Adrenal gland (tissue), 5 donors: ENCODE measurements around the gene NFKBIE.

Experiments used
- CTCF ChIP-seq, 6 experiments: fragments of 450-650 bp in 4 of 6; fragments of 200-600 bp in 2 of 6; sonication (generic) in 1 of 6; IDR thresholded peaks; 1 replicate in 5 of 6; 2 replicates in 1 of 6; pipeline versions ENCODE4 v1.5.1 to v1.8.0; 2016 to 2021; ENCODE audit warnings: antibody characterized with exemption in 6 of 6, mild to moderate bottlenecking in 2 of 6, moderate library complexity in 1 of 6
- POLR2A ChIP-seq, 2 donors: fragments of 450-650 bp; IDR thresholded peaks; one replicate each; pipeline ENCODE4 v1.6.1; 2017; ENCODE audit warnings: antibody characterized with exemption in 2 of 2, mild to moderate bottlenecking in 2 of 2, moderate library complexity in 1 of 2
- donor health status: DM: no; HTN: no; CAD: no.

- TF ChIP-seq CTCF (IDR thresholded peaks at IDR 0.05), result no peak
- TF ChIP-seq POLR2A (IDR thresholded peaks at IDR 0.05), result no peak
These were observed 10.1 kb downstream of the NFKBIE start for GRCh38 chr6:44255105-44255808.
